Neural progenitor cell (in vitro differentiated cells): ENCODE data around the gene SNX8.

Experiments used
- EZH2 ChIP-seq: fragments of 200-600 bp; sonication (generic); IDR thresholded peaks from 2 replicates; pipeline ENCODE4 v1.6.1; 2017; ENCODE audit warnings: antibody characterized with exemption, mild to moderate bottlenecking, moderate library complexity
- TF ChIP-seq, protein P1 (sequence below): fragments of 200-600 bp; sonication (generic); IDR thresholded peaks from 2 replicates; pipeline ENCODE4 v1.5.1; 2017; ENCODE audit warnings: antibody characterized with exemption, mild to moderate bottlenecking

DNA sequence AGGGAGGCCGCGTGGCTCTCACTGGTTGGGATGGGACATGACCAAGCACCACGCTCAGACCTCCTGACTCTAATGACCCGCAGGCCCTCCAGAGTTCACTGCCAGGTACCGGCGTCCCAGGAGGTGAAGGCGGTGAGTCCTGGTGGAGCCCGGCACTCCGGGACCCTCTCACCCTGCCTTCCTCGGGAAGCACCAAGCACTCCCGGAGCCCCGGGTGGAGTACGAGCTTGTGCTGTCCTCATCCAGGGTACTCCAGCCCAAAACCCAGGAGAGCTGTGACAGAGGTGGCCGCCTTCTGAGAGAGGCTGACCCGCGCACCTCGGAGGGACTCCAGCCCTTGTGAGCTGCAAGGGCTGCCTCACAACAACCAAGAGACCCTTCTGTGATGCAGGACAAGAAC, 90.9 kb downstream of the SNX8 start:
- TF ChIP-seq EZH2 = no peak
- TF ChIP-seq, protein P1, sequence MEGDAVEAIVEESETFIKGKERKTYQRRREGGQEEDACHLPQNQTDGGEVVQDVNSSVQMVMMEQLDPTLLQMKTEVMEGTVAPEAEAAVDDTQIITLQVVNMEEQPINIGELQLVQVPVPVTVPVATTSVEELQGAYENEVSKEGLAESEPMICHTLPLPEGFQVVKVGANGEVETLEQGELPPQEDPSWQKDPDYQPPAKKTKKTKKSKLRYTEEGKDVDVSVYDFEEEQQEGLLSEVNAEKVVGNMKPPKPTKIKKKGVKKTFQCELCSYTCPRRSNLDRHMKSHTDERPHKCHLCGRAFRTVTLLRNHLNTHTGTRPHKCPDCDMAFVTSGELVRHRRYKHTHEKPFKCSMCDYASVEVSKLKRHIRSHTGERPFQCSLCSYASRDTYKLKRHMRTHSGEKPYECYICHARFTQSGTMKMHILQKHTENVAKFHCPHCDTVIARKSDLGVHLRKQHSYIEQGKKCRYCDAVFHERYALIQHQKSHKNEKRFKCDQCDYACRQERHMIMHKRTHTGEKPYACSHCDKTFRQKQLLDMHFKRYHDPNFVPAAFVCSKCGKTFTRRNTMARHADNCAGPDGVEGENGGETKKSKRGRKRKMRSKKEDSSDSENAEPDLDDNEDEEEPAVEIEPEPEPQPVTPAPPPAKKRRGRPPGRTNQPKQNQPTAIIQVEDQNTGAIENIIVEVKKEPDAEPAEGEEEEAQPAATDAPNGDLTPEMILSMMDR = no peak
